Thyroid gland (tissue), 4 donors: ENCODE results near the gene ITCH. TPM values are rescaled to one million over a fixed set of nuclear protein-coding genes. Genes with fewer than 3 reads are reported as not detected.
"Not testable (repeated sequence)": the region's sequence is repeated elsewhere in the genome, so short reads cannot be mapped to it uniquely, and the experiment has no call there.

Source experiments
- DNase-seq, 2 donors: peaks; one replicate each; pipeline ENCODE4 v3.0.0-alpha.2; 2019
- H3K27ac ChIP-seq, 3 donors: fragments of 200-600 bp; sonication (generic); 1 replicate in 2 of 3; 2 replicates in 1 of 3; pipeline ENCODE4 v1.5.1; 2016 to 2019; ENCODE audit warnings: mild to moderate bottlenecking in 1 of 3, moderate library complexity in 1 of 3
- H3K27me3 ChIP-seq: fragments of 200-600 bp; sonication (generic); one replicate; pipeline ENCODE4 v1.5.1; 2019
- H3K36me3 ChIP-seq, 2 donors: fragments of 200-600 bp; sonication (generic); one replicate each; pipeline ENCODE4 v1.5.1; 2016 to 2019
- H3K4me1 ChIP-seq, 2 donors: fragments of 200-600 bp; sonication (generic); one replicate each; pipeline ENCODE4 v1.5.1; 2017 to 2019
- H3K4me3 ChIP-seq, 3 donors: fragments of 200-600 bp; sonication (generic); replicated peaks in 1 of 3; 1 replicate in 2 of 3; 2 replicates in 1 of 3; pipeline ENCODE4 v1.5.1; 2016; ENCODE audit warnings: mild to moderate bottlenecking in 1 of 3
- H3K9me3 ChIP-seq: fragments of 200-600 bp; sonication (generic); one replicate; pipeline ENCODE4 v1.5.1; 2017
- POLR2A ChIP-seq, 2 donors: fragments of 450-650 bp; IDR thresholded peaks; one replicate each; pipeline ENCODE4 v1.6.1; 2017; ENCODE audit warnings: antibody characterized with exemption in 2 of 2, mild to moderate bottlenecking in 2 of 2, moderate library complexity in 1 of 2
- WGBS, 2 donors: methylation state at CpG; one replicate each; pipeline ENCODE4 v1.1.5; 2017; 5-methylcytosine and 5-hydroxymethylcytosine counted together
- intact Hi-C: fragments of 100-400 bp; cut with DNase I; formaldehyde crosslinking; loops from one replicate; pipeline ENCODE4 v1.15.1; 2023
- total RNA-seq, 4 donors: library from RNA; depleted of rRNA; stranded (reverse); fragments of >200 nt; gene quantifications; one replicate each; pipeline ENCODE4 v1.2.3, GENCODE V29; 2016
- TF ChIP-seq, protein P1 (sequence below), 6 experiments: fragments of 200-600 bp in 3 of 6; fragments of 450-650 bp in 3 of 6; sonication (generic) in 3 of 6; IDR thresholded peaks; one replicate each; pipeline ENCODE4 v1.5.1; 2016 to 2019; ENCODE audit warnings: antibody characterized with exemption in 6 of 6, mild to moderate bottlenecking in 2 of 6, inconsistent platforms in 1 of 6, moderate library complexity in 1 of 6

Gene ITCH
- total RNA-seq, 4 donors from 2014 or later, result 67.5 to 120 (median 75.5) TPM

DNA sequence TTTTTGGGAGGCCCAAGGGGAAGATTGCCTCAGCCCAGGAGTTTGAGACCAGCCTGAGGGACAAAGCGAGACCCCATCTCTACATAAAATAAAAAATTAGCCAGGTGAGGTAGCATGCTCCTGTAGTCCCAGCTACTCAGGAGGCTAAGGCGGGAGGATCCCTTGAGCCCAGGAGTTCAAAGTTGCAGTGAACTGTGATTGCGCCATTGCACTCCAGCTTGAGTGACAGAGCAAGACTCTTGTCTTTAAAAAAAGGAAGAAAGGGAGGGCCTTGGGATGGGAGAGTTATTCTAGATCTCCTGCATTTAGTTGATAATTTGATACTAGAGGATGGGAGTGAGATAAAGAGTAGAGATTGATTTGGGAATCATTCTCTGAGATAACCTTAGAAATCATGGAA is 68.1 kb downstream of the ITCH start:
- no peak for DNase-seq
- Histone ChIP-seq H3K27ac (no peak overlapping the region), H3K9me3 (no peaks in the 10 kb centered on the region), H3K36me3 (no peaks in the 10 kb centered on the region), H3K4me1 (peaks cover 24 to 25% of the 10 kb centered on the region in 2 donors), H3K27me3 (no peaks in the 10 kb centered on the region), H3K4me3 (no peak overlapping the region)
- 97 to 99% methylated on average over 3 of the region's 3 CpGs for WGBS, 2 donors
- intact Hi-C loops, result no loop called here
- TF ChIP-seq POLR2A (IDR thresholded peaks at IDR 0.05), result no peak
- TF ChIP-seq, protein P1, sequence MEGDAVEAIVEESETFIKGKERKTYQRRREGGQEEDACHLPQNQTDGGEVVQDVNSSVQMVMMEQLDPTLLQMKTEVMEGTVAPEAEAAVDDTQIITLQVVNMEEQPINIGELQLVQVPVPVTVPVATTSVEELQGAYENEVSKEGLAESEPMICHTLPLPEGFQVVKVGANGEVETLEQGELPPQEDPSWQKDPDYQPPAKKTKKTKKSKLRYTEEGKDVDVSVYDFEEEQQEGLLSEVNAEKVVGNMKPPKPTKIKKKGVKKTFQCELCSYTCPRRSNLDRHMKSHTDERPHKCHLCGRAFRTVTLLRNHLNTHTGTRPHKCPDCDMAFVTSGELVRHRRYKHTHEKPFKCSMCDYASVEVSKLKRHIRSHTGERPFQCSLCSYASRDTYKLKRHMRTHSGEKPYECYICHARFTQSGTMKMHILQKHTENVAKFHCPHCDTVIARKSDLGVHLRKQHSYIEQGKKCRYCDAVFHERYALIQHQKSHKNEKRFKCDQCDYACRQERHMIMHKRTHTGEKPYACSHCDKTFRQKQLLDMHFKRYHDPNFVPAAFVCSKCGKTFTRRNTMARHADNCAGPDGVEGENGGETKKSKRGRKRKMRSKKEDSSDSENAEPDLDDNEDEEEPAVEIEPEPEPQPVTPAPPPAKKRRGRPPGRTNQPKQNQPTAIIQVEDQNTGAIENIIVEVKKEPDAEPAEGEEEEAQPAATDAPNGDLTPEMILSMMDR (IDR thresholded peaks at IDR 0.05), result no peak

GRCh38 chr20:34432663-34433062 is 69.6 kb downstream of the ITCH start:
- H3K27me3 ChIP-seq, H3K9me3 ChIP-seq, DNase-seq, intact Hi-C loops, H3K4me3 ChIP-seq, H3K36me3 ChIP-seq: not testable (repeated sequence)
- 93 to 97% methylated on average over 6 of the region's 6 CpGs for WGBS, 2 donors
- Histone ChIP-seq H3K4me1 (peaks cover 27 to 36% of the 10 kb centered on the region in 2 donors), H3K27ac (peak overlapping the region in 2 of 3 donors; percentile 34 to 93)

- intact Hi-C loops, result no loop called here
- Histone ChIP-seq H3K27me3 (no peaks in the 10 kb centered on the region), H3K36me3 (peaks cover 0 to under 1% of the 10 kb centered on the region in 2 donors), H3K27ac (peak overlapping the region; percentile 26 to 93 (median 34)), H3K4me1 (peaks cover 27 to 38% of the 10 kb centered on the region in 2 donors), H3K9me3 (no peaks in the 10 kb centered on the region), H3K4me3 (no peak overlapping the region)
- 64 to 74% methylated on average over 5 of the region's 5 CpGs for WGBS, 2 donors
- peak; percentile 53 to 57 for DNase-seq
- TF ChIP-seq, protein P1 (IDR thresholded peaks at IDR 0.05), result no peak
- no peak for TF ChIP-seq POLR2A (IDR thresholded peaks at IDR 0.05)
These were observed 70.3 kb downstream of the ITCH start for GRCh38 chr20:34433391-34433790.

DNA sequence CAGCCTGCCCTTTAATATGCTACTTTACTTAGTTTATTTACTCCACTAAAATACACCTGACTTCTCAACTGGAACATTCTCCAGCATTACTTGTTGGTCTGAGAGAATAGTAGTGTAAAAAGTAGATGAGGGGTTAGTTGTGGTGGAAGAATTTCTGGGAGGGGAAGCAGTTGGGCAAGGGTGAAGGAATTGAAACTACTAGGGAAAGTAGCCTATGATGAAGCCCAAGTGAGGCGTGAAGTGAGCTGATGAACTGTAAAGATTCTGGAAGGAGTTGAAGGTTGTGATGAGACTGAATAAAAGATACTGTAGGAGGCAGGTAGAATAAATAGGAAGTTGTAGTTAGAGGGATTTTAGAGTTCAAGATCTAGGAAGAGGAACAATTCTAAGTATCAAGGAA is 72.5 kb downstream of the ITCH start:
- WGBS, 2 donors, result 28 to 39% methylated on average over 1 of the region's 1 CpG
- Histone ChIP-seq H3K4me1 (peaks cover 27 to 38% of the 10 kb centered on the region in 2 donors), H3K36me3 (peaks cover 12 to 19% of the 10 kb centered on the region in 2 donors), H3K9me3 (no peaks in the 10 kb centered on the region), H3K4me3 (no peak overlapping the region), H3K27ac (peak overlapping the region in 2 of 3 donors; percentile 89 to 93), H3K27me3 (no peaks in the 10 kb centered on the region)
- TF ChIP-seq, protein P1 (IDR thresholded peaks at IDR 0.05), result no peak
- DNase-seq, result peak in 1 of 2 donors; percentile 20
- intact Hi-C loops, result no loop called here

DNA sequence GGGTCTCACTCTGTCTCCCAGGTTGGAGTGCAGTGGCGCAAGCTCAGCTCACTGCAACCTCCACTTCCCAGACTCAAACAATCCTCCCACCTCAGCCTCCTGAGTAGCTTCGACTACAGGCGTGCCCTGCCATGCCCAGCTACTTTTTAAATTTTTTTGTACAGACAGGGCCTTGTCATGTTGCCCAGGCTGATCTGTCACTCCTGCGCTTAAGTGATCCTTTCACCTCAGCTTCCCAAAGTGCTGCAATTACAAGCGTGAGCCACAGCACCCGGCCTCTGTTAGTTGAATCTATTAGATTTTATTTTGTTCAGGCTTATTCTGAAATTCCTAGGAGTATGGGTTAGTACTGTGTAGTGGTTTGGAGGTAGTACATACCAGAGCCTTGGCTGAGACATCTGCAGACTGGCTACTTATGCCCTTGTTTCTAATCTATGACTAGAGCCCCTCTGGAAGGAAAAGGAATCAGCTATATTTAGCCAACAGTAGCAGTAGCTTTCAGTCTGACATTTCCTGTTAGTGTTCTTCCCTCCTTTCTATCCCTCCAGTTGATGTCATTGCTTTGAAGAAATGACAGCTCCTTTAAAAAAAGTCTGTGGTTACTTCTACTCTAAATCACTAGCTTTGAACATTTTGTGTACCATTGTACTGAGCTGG is 74.4 kb downstream of the ITCH start:
- no peaks in the 10 kb centered on the region for H3K27me3 ChIP-seq
- peaks cover 15 to 21% of the 10 kb centered on the region in 2 donors for H3K36me3 ChIP-seq
- intact Hi-C loops, result no loop called here
- no peaks in the 10 kb centered on the region for H3K9me3 ChIP-seq
- DNase-seq, result no peak
- TF ChIP-seq, protein P1 (IDR thresholded peaks at IDR 0.05), result no peak
- TF ChIP-seq POLR2A (IDR thresholded peaks at IDR 0.05), result no peak
- peaks cover 27 to 38% of the 10 kb centered on the region in 2 donors for H3K4me1 ChIP-seq
- WGBS, 2 donors, result 83 to 92% methylated on average over 6 of the region's 6 CpGs
- H3K4me3 ChIP-seq, result no peak overlapping the region
- peak overlapping the region in 1 of 3 donors; percentile 93 for H3K27ac ChIP-seq
